ENCODE data around the gene SPATS2L. TPM values are rescaled to one million over a fixed set of nuclear protein-coding genes. Genes with fewer than 3 reads are reported as not detected.

The SPATS2L gene
- total RNA-seq, 2 donors from 2014 or later: 40.3 to 89.9 TPM

GRCh38 chr2:200305797-200306195, 697 bp upstream of the SPATS2L start:
- WGBS, 2 experiments (ENCODE audit: insufficient coverage in 1 of 2, insufficient read length in 1 of 2): 1 to 4% methylated on average over 13 to 14 of the region's 14 CpGs
- peak overlapping the region; percentile 83 for H3K4me3 Mint-ChIP-seq
- no peak overlapping the region for H3K27ac ChIP-seq (ENCODE audit: low read depth, low read length)
- no peaks in the 10 kb centered on the region for H3K9me3 Mint-ChIP-seq
- TF ChIP-seq CTCF (conservative IDR thresholded peaks at IDR 0.05): peak; percentile 62
- H3K4me3 ChIP-seq (ENCODE audit: low read length): peak overlapping the region; percentile 86
- H3K36me3 ChIP-seq (ENCODE audit: control insufficient read depth, insufficient read depth, low read length): no peaks in the 10 kb centered on the region
- no peaks in the 10 kb centered on the region for H3K27me3 Mint-ChIP-seq (ENCODE audit: insufficient read depth)
- H3K36me3 Mint-ChIP-seq (ENCODE audit: low read depth): no peaks in the 10 kb centered on the region
- peak; percentile 77 for DNase-seq
- H3K9me3 ChIP-seq (ENCODE audit: control insufficient read depth, low read length): no peaks in the 10 kb centered on the region
- H3K9ac ChIP-seq (ENCODE audit: extremely low read depth, low read length, poor library complexity, severe bottlenecking): peak overlapping the region; percentile 48
- peak overlapping the region; percentile 94 for H3K27ac Mint-ChIP-seq
- peaks cover 25% of the 10 kb centered on the region for H3K4me1 Mint-ChIP-seq
- H3K4me1 ChIP-seq (ENCODE audit: control insufficient read depth, insufficient read depth, low read length): peaks cover 4% of the 10 kb centered on the region
- H3K27me3 ChIP-seq (ENCODE audit: control insufficient read depth, insufficient read depth, low read length, poor library complexity, severe bottlenecking): no peaks in the 10 kb centered on the region

GRCh38 chr2:200306931-200307723, 634 bp downstream of the SPATS2L start:
- peak; percentile 66 for DNase-seq
- Mint-ChIP-seq H3K36me3 (ENCODE audit: low read depth) (no peaks in the 10 kb centered on the region), H3K27ac (no peak overlapping the region), H3K4me3 (peak overlapping the region; percentile 73), H3K4me1 (peaks cover 36% of the 10 kb centered on the region), H3K27me3 (ENCODE audit: insufficient read depth) (no peaks in the 10 kb centered on the region), H3K9me3 (no peaks in the 10 kb centered on the region)
- H3K27ac ChIP-seq (ENCODE audit: low read depth, low read length): no peak overlapping the region
- no peaks in the 10 kb centered on the region for H3K9me3 ChIP-seq (ENCODE audit: control insufficient read depth, low read length)
- H3K4me3 ChIP-seq (ENCODE audit: low read length): peak overlapping the region; percentile 84
- TF ChIP-seq CTCF (conservative IDR thresholded peaks at IDR 0.05): no peak
- WGBS, 2 experiments (ENCODE audit: insufficient coverage in 1 of 2, insufficient read length in 1 of 2): 0% methylated on average over 25 to 120 of the region's 120 CpGs
- H3K9ac ChIP-seq (ENCODE audit: extremely low read depth, low read length, poor library complexity, severe bottlenecking): peak overlapping the region; percentile 55
- no peaks in the 10 kb centered on the region for H3K36me3 ChIP-seq (ENCODE audit: control insufficient read depth, insufficient read depth, low read length)
- H3K4me1 ChIP-seq (ENCODE audit: control insufficient read depth, insufficient read depth, low read length): peaks cover 10% of the 10 kb centered on the region
- no peaks in the 10 kb centered on the region for H3K27me3 ChIP-seq (ENCODE audit: control insufficient read depth, insufficient read depth, low read length, poor library complexity, severe bottlenecking)

- peak overlapping the region; percentile 84 for H3K4me3 ChIP-seq (ENCODE audit: low read length)
- no peaks in the 10 kb centered on the region for H3K9me3 ChIP-seq (ENCODE audit: control insufficient read depth, low read length)
- Mint-ChIP-seq H3K27me3 (ENCODE audit: insufficient read depth) (no peaks in the 10 kb centered on the region), H3K9me3 (no peaks in the 10 kb centered on the region), H3K36me3 (ENCODE audit: low read depth) (no peaks in the 10 kb centered on the region), H3K4me1 (peaks cover 42% of the 10 kb centered on the region), H3K27ac (no peak overlapping the region), H3K4me3 (peak overlapping the region; percentile 73)
- H3K27ac ChIP-seq (ENCODE audit: low read depth, low read length): no peak overlapping the region
- H3K4me1 ChIP-seq (ENCODE audit: control insufficient read depth, insufficient read depth, low read length): peaks cover 18% of the 10 kb centered on the region
- DNase-seq: no peak
- peak overlapping the region; percentile 55 for H3K9ac ChIP-seq (ENCODE audit: extremely low read depth, low read length, poor library complexity, severe bottlenecking)
- no peaks in the 10 kb centered on the region for H3K27me3 ChIP-seq (ENCODE audit: control insufficient read depth, insufficient read depth, low read length, poor library complexity, severe bottlenecking)
- no peaks in the 10 kb centered on the region for H3K36me3 ChIP-seq (ENCODE audit: control insufficient read depth, insufficient read depth, low read length)
- 5 to 9% methylated on average over 6 to 20 of the region's 20 CpGs for WGBS, 2 experiments (ENCODE audit: insufficient coverage in 1 of 2, insufficient read length in 1 of 2)
- TF ChIP-seq CTCF (conservative IDR thresholded peaks at IDR 0.05): no peak
Observed at GRCh38 chr2:200307724-200308545, 1.4 kb downstream of the SPATS2L start.

Data from endodermal cell (in vitro differentiated cells).